Osteoblast (primary cell): ENCODE data around the gene NTSR2. TPM values are rescaled to one million over a fixed set of nuclear protein-coding genes. Genes with fewer than 3 reads are reported as not detected.

Experiments used
- DNase-seq: peaks from one replicate; pipeline ENCODE4 v3.0.0; 2011; ENCODE audit warnings: low spot score, mixed read lengths; ENCODE audit not compliant: insufficient read length; ENCODE audit errors: missing footprints
- H2AFZ ChIP-seq: 2 replicates; pipeline ENCODE4 v1.6.0; 2011; ENCODE audit warnings: mild to moderate bottlenecking, low read length
- H3K27ac ChIP-seq: 2 replicates; pipeline ENCODE4 v1.5.1; 2011; ENCODE audit warnings: mild to moderate bottlenecking, low read depth, low read length, moderate library complexity
- H3K27me3 ChIP-seq: 2 replicates; pipeline ENCODE4 v1.6.0; 2012; ENCODE audit warnings: mild to moderate bottlenecking, control low read depth, inconsistent platforms, low read length, moderate library complexity; ENCODE audit not compliant: insufficient read depth
- H3K36me3 ChIP-seq: 2 replicates; pipeline ENCODE4 v1.5.1; 2011; ENCODE audit warnings: mild to moderate bottlenecking, low read length, control low read depth, moderate library complexity; ENCODE audit not compliant: insufficient read depth
- H3K4me1 ChIP-seq: 2 replicates; pipeline ENCODE4 v1.5.1; 2011; ENCODE audit warnings: mild to moderate bottlenecking, low read length, control low read depth, moderate library complexity; ENCODE audit not compliant: insufficient read depth
- H3K4me2 ChIP-seq: 2 replicates; pipeline ENCODE4 v1.6.0; 2011; ENCODE audit warnings: mild to moderate bottlenecking, low read length; ENCODE audit not compliant: insufficient read depth
- H3K4me3 ChIP-seq: fragments of 200-600 bp; sonication (generic); 3 replicates; pipeline ENCODE4 v1.5.1; 2012; ENCODE audit warnings: mild to moderate bottlenecking, low read length, inconsistent platforms; ENCODE audit not compliant: insufficient read depth
- H3K79me2 ChIP-seq: 2 replicates; pipeline ENCODE4 v1.6.0; 2012; ENCODE audit warnings: mild to moderate bottlenecking, low read length, control low read depth, inconsistent platforms; ENCODE audit not compliant: insufficient read depth
- H3K9me3 ChIP-seq: 2 replicates; pipeline ENCODE4 v1.5.1; 2011; ENCODE audit warnings: low read depth, low read length, control low read depth
- H4K20me1 ChIP-seq: 2 replicates; pipeline ENCODE4 v1.6.0; 2012; ENCODE audit warnings: mild to moderate bottlenecking, low read length, control low read depth; ENCODE audit not compliant: insufficient read depth
- total RNA-seq: library from RNA; depleted of rRNA; stranded (reverse); fragments of >200 nt; gene quantifications from 2 replicates; pipeline ENCODE4 v1.2.3, GENCODE V29; 2012
- TF ChIP-seq, protein P1 (sequence below): IDR thresholded peaks from 2 replicates; pipeline ENCODE4 v1.5.1; 2011; ENCODE audit warnings: mild to moderate bottlenecking, low read depth, low read length, moderate library complexity; ENCODE audit errors: extremely low read depth

The NTSR2 gene
- total RNA-seq, 1 donor, result not detected

DNA sequence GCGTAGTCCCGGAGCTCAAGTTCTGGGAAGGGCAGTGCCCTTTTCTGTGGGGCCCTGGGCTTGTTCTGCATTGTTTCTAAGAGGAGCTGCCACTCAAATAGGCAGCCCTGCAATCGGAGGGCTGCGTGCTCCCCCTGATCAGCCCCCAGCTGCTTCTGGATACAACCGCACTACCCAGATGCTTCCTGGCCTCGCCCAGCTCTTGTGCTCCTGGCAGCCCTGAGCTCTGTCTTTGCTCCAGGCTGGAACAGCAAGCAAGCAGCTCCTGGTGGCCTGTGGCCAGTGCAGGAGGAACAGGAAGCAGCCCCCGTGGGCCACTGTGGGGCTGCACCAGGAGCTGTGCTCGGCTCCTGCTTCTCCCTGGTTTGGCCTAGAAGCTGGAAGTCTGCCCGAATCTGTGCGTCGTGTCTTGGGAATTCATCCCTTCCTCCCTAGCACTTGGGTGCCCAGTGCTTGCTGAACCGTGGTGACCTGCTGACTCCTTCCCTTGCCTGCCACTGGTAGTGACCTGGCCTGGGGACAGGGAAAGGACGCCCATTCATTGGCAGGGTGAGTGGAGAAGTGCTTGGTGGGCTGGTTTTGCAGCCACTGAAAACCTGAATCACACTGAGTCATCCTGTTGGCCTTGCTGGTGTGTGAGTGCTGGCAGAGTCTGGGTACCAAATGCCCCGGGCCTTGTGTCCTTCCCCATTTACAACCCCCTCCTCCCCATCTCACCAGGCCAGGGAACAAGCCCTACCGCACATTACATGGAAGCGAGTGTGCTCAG, 27.3 kb upstream of the NTSR2 start:
- TF ChIP-seq, protein P1, sequence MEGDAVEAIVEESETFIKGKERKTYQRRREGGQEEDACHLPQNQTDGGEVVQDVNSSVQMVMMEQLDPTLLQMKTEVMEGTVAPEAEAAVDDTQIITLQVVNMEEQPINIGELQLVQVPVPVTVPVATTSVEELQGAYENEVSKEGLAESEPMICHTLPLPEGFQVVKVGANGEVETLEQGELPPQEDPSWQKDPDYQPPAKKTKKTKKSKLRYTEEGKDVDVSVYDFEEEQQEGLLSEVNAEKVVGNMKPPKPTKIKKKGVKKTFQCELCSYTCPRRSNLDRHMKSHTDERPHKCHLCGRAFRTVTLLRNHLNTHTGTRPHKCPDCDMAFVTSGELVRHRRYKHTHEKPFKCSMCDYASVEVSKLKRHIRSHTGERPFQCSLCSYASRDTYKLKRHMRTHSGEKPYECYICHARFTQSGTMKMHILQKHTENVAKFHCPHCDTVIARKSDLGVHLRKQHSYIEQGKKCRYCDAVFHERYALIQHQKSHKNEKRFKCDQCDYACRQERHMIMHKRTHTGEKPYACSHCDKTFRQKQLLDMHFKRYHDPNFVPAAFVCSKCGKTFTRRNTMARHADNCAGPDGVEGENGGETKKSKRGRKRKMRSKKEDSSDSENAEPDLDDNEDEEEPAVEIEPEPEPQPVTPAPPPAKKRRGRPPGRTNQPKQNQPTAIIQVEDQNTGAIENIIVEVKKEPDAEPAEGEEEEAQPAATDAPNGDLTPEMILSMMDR, result no peak
- Histone ChIP-seq H3K9me3 (no peaks in the 10 kb centered on the region), H3K4me1 (peaks cover 15% of the 10 kb centered on the region), H3K4me2 (peak overlapping the region; percentile 29), H3K4me3 (no peak overlapping the region), H4K20me1 (no peaks in the 10 kb centered on the region), H3K79me2 (no peaks in the 10 kb centered on the region), H3K27me3 (no peaks in the 10 kb centered on the region), H2AFZ (peak overlapping the region; percentile 69), H3K27ac (peak overlapping the region; percentile 36), H3K36me3 (no peaks in the 10 kb centered on the region)
- DNase-seq, result peak; percentile 91

DNA sequence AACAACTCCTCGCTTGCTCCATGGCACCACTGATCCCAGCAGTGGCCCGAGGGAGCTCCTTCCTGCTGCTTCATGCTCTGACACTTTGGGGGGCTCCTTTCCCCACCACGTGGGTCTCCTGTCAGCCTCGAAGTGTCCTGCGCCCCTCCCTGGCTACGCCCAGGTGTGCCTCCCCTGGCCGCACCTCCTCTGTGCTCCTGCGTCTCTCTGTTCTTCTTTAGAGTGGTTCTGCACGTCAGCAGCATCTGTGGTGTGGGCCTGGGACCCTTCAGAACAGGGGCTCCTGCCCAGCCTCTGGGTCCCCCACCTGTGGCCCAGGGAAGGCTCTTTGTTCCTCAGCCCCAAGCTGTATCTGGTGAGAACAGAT, 26.7 kb upstream of the NTSR2 start:
- peaks cover 15% of the 10 kb centered on the region for H3K4me1 ChIP-seq

DNA sequence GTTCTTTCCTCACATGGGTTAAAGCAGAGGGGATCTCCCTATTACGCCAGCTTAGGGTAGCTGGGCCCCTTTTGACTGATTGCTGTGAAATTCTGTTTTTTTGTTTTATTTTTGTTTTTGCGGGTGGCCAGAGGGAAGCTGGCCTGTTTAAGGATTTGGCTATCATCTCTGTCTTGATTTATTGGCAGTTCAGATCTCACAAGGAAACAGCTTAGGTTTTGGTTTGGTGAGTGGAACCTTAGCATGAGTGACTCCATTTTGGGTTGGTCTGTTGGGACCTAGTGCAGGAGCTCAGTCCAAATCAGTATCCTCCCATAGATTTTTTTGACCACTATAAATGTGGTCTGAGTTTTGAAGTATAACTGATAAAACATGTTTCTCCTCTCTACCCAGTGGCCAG, 25.6 kb upstream of the NTSR2 start:
- Histone ChIP-seq H3K4me1 (peaks cover 15% of the 10 kb centered on the region), H3K9me3 (no peaks in the 10 kb centered on the region), H3K27me3 (no peaks in the 10 kb centered on the region), H3K27ac (no peak overlapping the region), H3K4me2 (no peak overlapping the region), H3K4me3 (no peak overlapping the region), H3K36me3 (no peaks in the 10 kb centered on the region), H4K20me1 (no peaks in the 10 kb centered on the region), H3K79me2 (no peaks in the 10 kb centered on the region), H2AFZ (no peak overlapping the region)
- TF ChIP-seq, protein P1, result no peak
- DNase-seq, result no peak

More for the DNA sequence above, 26.7 kb upstream of the NTSR2 start:
- Histone ChIP-seq H3K79me2 (no peaks in the 10 kb centered on the region), H2AFZ (no peak overlapping the region), H4K20me1 (no peaks in the 10 kb centered on the region), H3K4me3 (no peak overlapping the region), H3K27ac (peak overlapping the region; percentile 36), H3K27me3 (no peaks in the 10 kb centered on the region), H3K4me2 (no peak overlapping the region), H3K9me3 (no peaks in the 10 kb centered on the region), H3K36me3 (no peaks in the 10 kb centered on the region)
- TF ChIP-seq, protein P1, result no peak
- no peak for DNase-seq

DNA sequence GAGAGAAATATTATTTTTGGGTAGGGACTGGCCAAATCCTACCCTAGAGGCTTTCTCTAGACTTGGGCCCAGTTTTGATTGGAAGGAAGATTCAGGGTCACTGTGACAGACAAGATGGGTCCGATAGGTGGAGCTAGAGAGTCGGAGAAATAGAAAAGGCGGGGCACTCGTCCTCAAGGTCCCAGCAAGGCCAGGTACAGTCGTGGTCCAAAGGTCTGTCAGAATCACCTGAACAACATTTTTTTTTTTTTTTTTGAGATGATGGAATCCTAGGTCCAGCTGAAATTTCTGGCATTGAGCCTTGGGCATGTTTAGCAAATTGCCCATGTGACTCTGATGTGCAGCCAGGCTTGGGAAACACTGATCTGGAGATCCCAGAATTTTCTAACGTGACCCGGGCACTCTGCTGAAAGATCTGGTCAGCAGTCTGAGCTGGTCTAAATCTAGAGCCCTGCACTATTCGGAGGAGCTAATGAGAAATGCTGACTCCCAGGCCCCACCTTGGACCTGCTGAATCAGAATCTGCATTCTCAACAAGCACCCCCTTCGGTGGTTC, 23.0 kb upstream of the NTSR2 start:
- Histone ChIP-seq H3K27me3 (no peaks in the 10 kb centered on the region), H3K9me3 (no peaks in the 10 kb centered on the region), H3K27ac (no peak overlapping the region), H3K4me2 (no peak overlapping the region), H3K4me1 (peaks cover 21% of the 10 kb centered on the region), H2AFZ (no peak overlapping the region), H4K20me1 (no peaks in the 10 kb centered on the region), H3K79me2 (no peaks in the 10 kb centered on the region), H3K4me3 (no peak overlapping the region), H3K36me3 (no peaks in the 10 kb centered on the region)
- TF ChIP-seq, protein P1, result peak; percentile 92
- DNase-seq, result peak; percentile 62
